ENCODE results near the gene PTGES2. TPM values are rescaled to one million over a fixed set of nuclear protein-coding genes. Genes with fewer than 3 reads are reported as not detected.
A peak's percentile ranks its signal among the peaks of the same experiment; 100 is the strongest.

Gene PTGES2
- total and polyA plus RNA-seq, 2 experiments from 2014 or later = 141 to 240 TPM

- H3K27me3 ChIP-seq = no peaks in the 10 kb centered on the region
- no peaks in the 10 kb centered on the region for H3K4me1 ChIP-seq (ENCODE audit: low read depth)
- TF ChIP-seq CTCF (IDR thresholded peaks at IDR 0.05; ENCODE audit: low read depth, low read length) = no peak
- no peaks in the 10 kb centered on the region for H3K9me3 ChIP-seq (ENCODE audit: low read depth)
- no peak for DNase-seq (ENCODE audit: low read depth in 1 of 2, low spot score in 1 of 2)
- no peak overlapping the region for H3K27ac ChIP-seq
- no peak overlapping the region for H3K4me3 ChIP-seq
- no peaks in the 10 kb centered on the region for H3K36me3 ChIP-seq
Observed at GRCh38 chr9:128152133-128153059, 24.9 kb upstream of the PTGES2 start.

- DNase-seq (ENCODE audit: low read depth in 1 of 2, low spot score in 1 of 2) = no peak
- Histone ChIP-seq H3K27ac (no peak overlapping the region), H3K4me3 (no peak overlapping the region), H3K9me3 (ENCODE audit: low read depth) (no peaks in the 10 kb centered on the region), H3K36me3 (no peaks in the 10 kb centered on the region), H3K4me1 (ENCODE audit: low read depth) (no peaks in the 10 kb centered on the region), H3K27me3 (no peaks in the 10 kb centered on the region)
- no peak for TF ChIP-seq CTCF (IDR thresholded peaks at IDR 0.05; ENCODE audit: low read depth, low read length)
Observed at GRCh38 chr9:128151309-128152132, 24.0 kb upstream of the PTGES2 start.

- H3K36me3 ChIP-seq = no peaks in the 10 kb centered on the region
- H3K27me3 ChIP-seq = no peaks in the 10 kb centered on the region
- H3K4me3 ChIP-seq = no peak overlapping the region
- no peak overlapping the region for H3K27ac ChIP-seq
- H3K9me3 ChIP-seq (ENCODE audit: low read depth) = no peaks in the 10 kb centered on the region
- peak in 1 of 2 donors; percentile 17 for DNase-seq (ENCODE audit: low read depth in 1 of 2, low spot score in 1 of 2)
- TF ChIP-seq CTCF (IDR thresholded peaks at IDR 0.05; ENCODE audit: low read depth, low read length) = peak; percentile 32
- no peaks in the 10 kb centered on the region for H3K4me1 ChIP-seq (ENCODE audit: low read depth)
Observed at GRCh38 chr9:128150594-128151308, 23.2 kb upstream of the PTGES2 start.

GRCh38 chr9:128149951-128150593, 22.5 kb upstream of the PTGES2 start:
- no peak for DNase-seq (ENCODE audit: low read depth in 1 of 2, low spot score in 1 of 2)
- no peak for TF ChIP-seq CTCF (IDR thresholded peaks at IDR 0.05; ENCODE audit: low read depth, low read length)
- Histone ChIP-seq H3K27me3 (no peaks in the 10 kb centered on the region), H3K4me3 (no peak overlapping the region), H3K4me1 (ENCODE audit: low read depth) (no peaks in the 10 kb centered on the region), H3K36me3 (no peaks in the 10 kb centered on the region), H3K27ac (no peak overlapping the region), H3K9me3 (ENCODE audit: low read depth) (no peaks in the 10 kb centered on the region)
